SK-N-SH (cell line): ENCODE data around the gene OBP2B. TPM values are rescaled to one million over a fixed set of nuclear protein-coding genes. Genes with fewer than 3 reads are reported as not detected.
"Not testable (repeated sequence)": the region's sequence is repeated elsewhere in the genome, so short reads cannot be mapped to it uniquely, and the experiment has no call there.

Experiments
- CTCF ChIA-PET: fragments of 300-600, 350-600 bp; formaldehyde crosslinking; extraction: SDS; loops from one replicate; lab custom pipeline; 2021; lab: Yijun Ruan, JAX
- POLR2A ChIA-PET: fragments of 350-600 bp; sonication (Branson Sonifier 250); formaldehyde crosslinking; extraction: SDS; loops from one replicate; lab custom pipeline; 2020; ENCODE audit warnings: antibody characterized with exemption, inconsistent platforms; lab: Yijun Ruan, JAX
- DNase-seq: peaks from one replicate; pipeline ENCODE4 v3.0.0; 2012
- H2AFZ ChIP-seq: fragments of 200-600 bp; sonication (generic); 2 replicates; pipeline ENCODE4 v1.8.1; 2016; ENCODE audit warnings: antibody characterized with exemption, mild to moderate bottlenecking, low read depth
- H3F3A ChIP-seq: fragments of 200-600 bp; sonication (generic); replicated peaks from 2 replicates; pipeline ENCODE3; 2016; ENCODE audit warnings: antibody characterized with exemption, mild to moderate bottlenecking; ENCODE audit not compliant: insufficient read depth
- H3K27ac ChIP-seq, 2 experiments: fragments of 200-500 bp in 1 of 2; fragments of 200-600 bp in 1 of 2; sonication (Bioruptor generic) in 1 of 2; sonication (generic), shearing (Covaris generic) in 1 of 2; 2 replicates each; pipeline versions ENCODE4 v1.5.1 to v1.6.1; 2014 to 2016; ENCODE audit warnings: low read depth in 2 of 2, inconsistent platforms in 1 of 2, low read length in 1 of 2, mild to moderate bottlenecking in 1 of 2, mixed read lengths in 1 of 2
- H3K27me3 ChIP-seq: fragments of 200-600 bp; sonication (generic), shearing (Covaris generic); 2 replicates; pipeline ENCODE4 v1.6.1; 2016; ENCODE audit warnings: mixed run types; ENCODE audit not compliant: insufficient read depth
- H3K36me3 ChIP-seq, 2 experiments: fragments of 200-500 bp in 1 of 2; fragments of 200-600 bp in 1 of 2; sonication (Bioruptor generic) in 1 of 2; sonication (generic) in 1 of 2; replicated peaks in 1 of 2; 2 replicates each; pipeline versions ENCODE3 to v1.5.1; 2014 to 2016; ENCODE audit warnings: low read length in 1 of 2, mild to moderate bottlenecking in 1 of 2; ENCODE audit not compliant: insufficient read depth in 2 of 2, control insufficient read depth in 1 of 2
- H3K4me1 ChIP-seq, 2 experiments: fragments of 200-500 bp in 1 of 2; fragments of 200-600 bp in 1 of 2; sonication (Bioruptor generic) in 1 of 2; sonication (generic), shearing (Covaris generic) in 1 of 2; 2 replicates each; pipeline versions ENCODE4 v1.5.1 to v1.6.1; 2014 to 2016; ENCODE audit warnings: low read depth in 1 of 2, low read length in 1 of 2, mixed run types in 1 of 2; ENCODE audit not compliant: insufficient read depth in 2 of 2, control insufficient read depth in 1 of 2
- H3K4me2 ChIP-seq: fragments of 200-600 bp; sonication (generic), shearing (Covaris generic); 2 replicates; pipeline ENCODE4 v1.6.1; 2017; ENCODE audit warnings: mixed run types
- H3K4me3 ChIP-seq, 2 experiments: fragments of 200-500 bp in 1 of 2; fragments of 200-600 bp in 1 of 2; sonication (Bioruptor generic) in 1 of 2; sonication (generic), shearing (Covaris generic) in 1 of 2; 2 replicates each; pipeline versions ENCODE4 v1.5.1 to v1.8.1; 2014 to 2016; ENCODE audit warnings: low read depth in 2 of 2, inconsistent platforms in 1 of 2, low read length in 1 of 2, mild to moderate bottlenecking in 1 of 2, mixed read lengths in 1 of 2, moderate library complexity in 1 of 2
- H3K79me2 ChIP-seq: fragments of 200-600 bp; sonication (generic); 2 replicates; pipeline ENCODE4 v1.8.1; 2017; ENCODE audit warnings: mild to moderate bottlenecking; ENCODE audit not compliant: insufficient read depth
- H3K9ac ChIP-seq: fragments of 200-600 bp; sonication (generic); 2 replicates; pipeline ENCODE4 v1.6.1; 2017; ENCODE audit warnings: mixed run types
- H3K9me2 ChIP-seq: fragments of 200-600 bp; sonication (generic); 2 replicates; pipeline ENCODE4 v1.6.1; 2017; ENCODE audit warnings: mixed run types
- H3K9me3 ChIP-seq: fragments of 200-600 bp; sonication (generic); 2 replicates; pipeline ENCODE4 v1.6.1; 2017; ENCODE audit warnings: mixed run types, mild to moderate bottlenecking, moderate library complexity
- H4K20me1 ChIP-seq: fragments of 200-600 bp; sonication (generic); 2 replicates; pipeline ENCODE4 v1.6.1; 2017; ENCODE audit warnings: mild to moderate bottlenecking, mixed run types; ENCODE audit not compliant: insufficient read depth
- FOXM1 ChIP-seq: IDR thresholded peaks from 2 replicates; pipeline ENCODE4 v1.4.0; 2012; ENCODE audit warnings: low read depth, mild to moderate bottlenecking
- GABPA ChIP-seq: IDR thresholded peaks from 2 replicates; pipeline ENCODE4 v1.4.0; 2012; ENCODE audit warnings: low read depth, mild to moderate bottlenecking
- TEAD4 ChIP-seq: IDR thresholded peaks from 2 replicates; pipeline ENCODE4 v1.4.0; 2012; ENCODE audit warnings: mild to moderate bottlenecking, borderline replicate concordance; ENCODE audit not compliant: insufficient read depth
- WGBS: methylation state at CpG from one replicate; pipeline ENCODE4 v1.1.6; 2017; ENCODE audit warnings: low lambda C conversion rate; 5-methylcytosine and 5-hydroxymethylcytosine counted together
- polyA plus RNA-seq, 3 experiments: library from polyadenylated mRNA; depleted of rRNA; stranded (reverse); fragments of >200 nt; gene quantifications; 2 replicates each; pipeline ENCODE4 v1.2.3, GENCODE V29; 2012

The OBP2B gene
- polyA plus RNA-seq, 1 of the 3 experiments (the other 2 are of a cell fraction): not detected

- Histone ChIP-seq H3K9me3 (no peaks in the 10 kb centered on the region), H3K4me2 (no peak overlapping the region), H3K79me2 (no peaks in the 10 kb centered on the region), H3K9me2 (no peaks in the 10 kb centered on the region), H3K36me3 (no peaks in the 10 kb centered on the region), H4K20me1 (no peaks in the 10 kb centered on the region), H3K4me3 (no peak overlapping the region), H3K27ac (no peak overlapping the region), H3F3A (no peaks in the 10 kb centered on the region), H3K4me1 (peaks cover 0 to 2% of the 10 kb centered on the region in 2 experiments; a peak in 1 of 4 replicates), H3K27me3 (no peaks in the 10 kb centered on the region), H3K9ac (no peak overlapping the region), H2AFZ (no peak overlapping the region)
- CTCF ChIA-PET: no interaction called here
- POLR2A ChIA-PET: no interaction called here
- DNase-seq: no peak
- TF ChIP-seq FOXM1 (no peak), TEAD4 (no peak)
- 69% methylated on average over 27 of the region's 31 CpGs for WGBS
These were observed 25.7 kb upstream of the OBP2B start for GRCh38 chr9:133234577-133235322.

GRCh38 chr9:133233681-133234432 is 24.8 kb upstream of the OBP2B start:
- H3K9ac ChIP-seq: no peak overlapping the region
- no peaks in the 10 kb centered on the region for H3K79me2 ChIP-seq
- no peak for DNase-seq
- peaks cover 0 to 2% of the 10 kb centered on the region in 2 experiments; a peak in 1 of 4 replicates for H3K4me1 ChIP-seq
- H3K27me3 ChIP-seq: no peaks in the 10 kb centered on the region
- H3K4me2 ChIP-seq: no peak overlapping the region
- no peak for TF ChIP-seq GABPA
- TF ChIP-seq, all 33 proteins: peak for 0
- ChIA-PET CTCF (no interaction called here), POLR2A (no interaction called here)
- Histone ChIP-seq H3K27ac (no peak overlapping the region), H3K9me3 (no peaks in the 10 kb centered on the region), H3K36me3 (no peaks in the 10 kb centered on the region), H3K4me3 (no peak overlapping the region), H3K9me2 (no peaks in the 10 kb centered on the region), H2AFZ (no peak overlapping the region), H4K20me1 (no peaks in the 10 kb centered on the region), H3F3A (no peaks in the 10 kb centered on the region)
- WGBS: 68% methylated on average over 15 of the region's 32 CpGs

GRCh38 chr9:133231934-133232568 is 23.0 kb upstream of the OBP2B start:
- H3F3A ChIP-seq, H3K79me2 ChIP-seq, CTCF ChIA-PET, H3K4me2 ChIP-seq, H4K20me1 ChIP-seq, H3K27ac ChIP-seq, DNase-seq, H3K36me3 ChIP-seq, H2AFZ ChIP-seq, H3K4me1 ChIP-seq, H3K9me3 ChIP-seq, H3K9ac ChIP-seq, POLR2A ChIA-PET, H3K27me3 ChIP-seq, H3K4me3 ChIP-seq, H3K9me2 ChIP-seq: not testable (repeated sequence)
- 56% methylated on average over 18 of the region's 24 CpGs for WGBS

DNA sequence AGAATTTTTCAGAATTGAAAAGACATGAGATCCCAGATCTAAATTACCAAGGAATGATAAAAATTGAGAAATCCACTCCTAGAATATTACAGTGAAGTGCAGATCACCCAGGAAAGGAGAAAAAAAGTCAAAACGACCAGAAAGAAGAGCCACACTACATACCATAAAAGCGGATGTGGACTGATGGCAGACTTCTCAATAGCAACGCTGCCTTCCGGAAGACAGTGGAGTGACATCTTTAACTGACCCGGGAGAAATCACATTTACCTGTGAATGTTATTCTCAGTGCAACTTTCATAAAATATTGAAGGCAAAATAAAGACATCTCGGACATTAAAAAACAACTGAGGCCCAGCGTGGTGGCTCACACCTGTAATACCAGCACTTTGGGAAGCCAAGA is 21.5 kb upstream of the OBP2B start:
- H3F3A ChIP-seq, H4K20me1 ChIP-seq, H3K36me3 ChIP-seq, H3K9me3 ChIP-seq, H3K79me2 ChIP-seq, DNase-seq, H3K27ac ChIP-seq, H3K4me3 ChIP-seq, H3K9me2 ChIP-seq, H2AFZ ChIP-seq, H3K9ac ChIP-seq, POLR2A ChIA-PET, H3K4me2 ChIP-seq, H3K27me3 ChIP-seq: not testable (repeated sequence)
- peaks cover 0 to 11% of the 10 kb centered on the region in 2 experiments; a peak in 1 of 4 replicates for H3K4me1 ChIP-seq
- 48% methylated on average over 7 of the region's 7 CpGs for WGBS
- CTCF ChIA-PET: interaction anchor here (1.1 to 2.1 kb wide), 2 partner anchors 9 to 51 kb away, joined by 3 to 6 read pairs; no protein-coding TSS in a partner anchor
